ENCODE data around the gene COPS3.

DNA sequence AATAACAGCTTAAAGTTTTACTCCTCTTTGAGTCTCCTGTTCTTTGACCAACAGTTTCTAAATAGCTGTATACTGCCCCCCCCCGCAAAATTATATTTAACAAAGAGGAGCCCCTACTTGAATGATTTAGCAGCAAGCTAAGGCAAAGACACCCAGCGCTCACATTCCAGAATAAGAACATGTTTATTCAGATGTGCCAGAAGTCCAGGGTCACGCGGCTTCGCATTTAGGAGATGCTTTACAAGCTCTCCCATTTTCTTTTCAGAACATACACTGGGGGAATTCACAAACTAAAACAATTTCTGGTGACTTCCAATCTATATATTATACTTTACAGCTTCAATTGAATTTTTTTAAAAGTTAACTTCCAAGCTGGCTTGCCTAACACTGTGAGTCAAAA, 80.2 kb downstream of the COPS3 start:
- TF ChIP-seq, protein P1, sequence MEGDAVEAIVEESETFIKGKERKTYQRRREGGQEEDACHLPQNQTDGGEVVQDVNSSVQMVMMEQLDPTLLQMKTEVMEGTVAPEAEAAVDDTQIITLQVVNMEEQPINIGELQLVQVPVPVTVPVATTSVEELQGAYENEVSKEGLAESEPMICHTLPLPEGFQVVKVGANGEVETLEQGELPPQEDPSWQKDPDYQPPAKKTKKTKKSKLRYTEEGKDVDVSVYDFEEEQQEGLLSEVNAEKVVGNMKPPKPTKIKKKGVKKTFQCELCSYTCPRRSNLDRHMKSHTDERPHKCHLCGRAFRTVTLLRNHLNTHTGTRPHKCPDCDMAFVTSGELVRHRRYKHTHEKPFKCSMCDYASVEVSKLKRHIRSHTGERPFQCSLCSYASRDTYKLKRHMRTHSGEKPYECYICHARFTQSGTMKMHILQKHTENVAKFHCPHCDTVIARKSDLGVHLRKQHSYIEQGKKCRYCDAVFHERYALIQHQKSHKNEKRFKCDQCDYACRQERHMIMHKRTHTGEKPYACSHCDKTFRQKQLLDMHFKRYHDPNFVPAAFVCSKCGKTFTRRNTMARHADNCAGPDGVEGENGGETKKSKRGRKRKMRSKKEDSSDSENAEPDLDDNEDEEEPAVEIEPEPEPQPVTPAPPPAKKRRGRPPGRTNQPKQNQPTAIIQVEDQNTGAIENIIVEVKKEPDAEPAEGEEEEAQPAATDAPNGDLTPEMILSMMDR (IDR thresholded peaks at IDR 0.05) = no peak
- no peak for TF ChIP-seq EP300 (IDR thresholded peaks at IDR 0.05)
